GM19324 (cell line): Measurements from ENCODE around the gene UQCR11.
A peak's percentile ranks its signal among the peaks of the same experiment; 100 is the strongest.

Experiments
- ATAC-seq: cut with Tn5 transposase; IDR thresholded peaks from one replicate; pipeline ENCODE4 v1.9.1; 2021; ENCODE audit warnings: mild to moderate bottlenecking, moderate library complexity; ENCODE audit not compliant: unreplicated experiment, low FRiP score

UQCR11 gene

DNA sequence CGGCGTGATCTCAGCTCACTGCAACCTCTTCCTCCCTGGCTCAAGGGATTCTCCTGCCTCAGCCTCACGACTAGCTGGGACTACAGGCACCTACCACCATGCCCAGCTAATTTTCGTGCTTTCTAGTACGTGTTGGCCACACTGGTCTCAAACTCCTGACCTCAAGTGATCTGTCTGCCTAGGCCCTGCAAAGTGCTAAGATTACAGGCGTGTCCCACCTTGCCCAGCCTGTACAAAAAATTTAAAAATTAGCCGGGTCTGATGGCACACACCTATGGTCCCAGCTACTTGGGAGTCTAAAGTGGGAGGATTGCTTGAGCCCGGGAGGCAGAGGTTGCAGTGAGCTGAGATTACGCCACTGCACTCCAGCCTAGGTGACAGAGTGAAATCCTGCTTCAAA lies 32.5 kb downstream of the UQCR11 start:
- no peak for ATAC-seq

DNA sequence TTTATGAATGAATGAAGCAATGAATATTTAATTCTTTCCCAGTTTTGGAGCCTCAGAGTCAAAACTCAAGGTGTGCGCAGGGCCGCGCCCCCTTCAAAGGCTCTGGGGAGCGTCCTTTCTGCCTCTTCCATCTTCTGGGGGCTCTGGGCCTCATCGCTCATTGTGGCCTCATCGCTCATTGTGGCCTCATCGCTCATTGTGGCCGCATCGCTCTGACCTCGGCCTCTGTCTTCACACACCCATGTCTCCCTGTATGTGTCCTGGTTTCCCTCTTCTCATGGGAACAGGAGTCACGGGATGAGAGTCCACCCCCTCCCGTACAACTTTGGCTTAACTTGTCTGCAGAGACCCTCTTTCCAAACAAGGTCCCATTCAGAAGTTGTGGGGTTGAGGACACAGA lies 33.9 kb downstream of the UQCR11 start:
- ATAC-seq: no peak

DNA sequence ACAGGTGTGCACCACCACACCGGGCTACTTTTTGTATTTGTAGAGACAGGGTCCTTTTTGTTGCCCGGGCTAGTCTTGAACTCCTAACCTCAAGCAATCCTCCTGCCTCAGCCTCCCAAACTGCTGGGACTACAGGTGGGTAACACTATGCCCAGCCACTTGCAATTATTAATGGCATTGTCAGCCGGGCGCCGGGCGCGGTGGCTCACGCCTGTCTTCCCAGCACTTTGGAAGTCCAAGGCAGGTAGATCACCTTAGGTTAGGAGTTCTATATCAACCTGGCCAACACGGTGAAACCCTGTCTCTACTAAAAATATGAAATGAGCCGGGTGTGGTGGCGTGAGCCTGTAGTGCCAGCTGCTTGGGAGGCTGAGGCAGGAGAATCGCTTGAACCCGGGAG lies 34.4 kb downstream of the UQCR11 start:
- no peak for ATAC-seq

DNA sequence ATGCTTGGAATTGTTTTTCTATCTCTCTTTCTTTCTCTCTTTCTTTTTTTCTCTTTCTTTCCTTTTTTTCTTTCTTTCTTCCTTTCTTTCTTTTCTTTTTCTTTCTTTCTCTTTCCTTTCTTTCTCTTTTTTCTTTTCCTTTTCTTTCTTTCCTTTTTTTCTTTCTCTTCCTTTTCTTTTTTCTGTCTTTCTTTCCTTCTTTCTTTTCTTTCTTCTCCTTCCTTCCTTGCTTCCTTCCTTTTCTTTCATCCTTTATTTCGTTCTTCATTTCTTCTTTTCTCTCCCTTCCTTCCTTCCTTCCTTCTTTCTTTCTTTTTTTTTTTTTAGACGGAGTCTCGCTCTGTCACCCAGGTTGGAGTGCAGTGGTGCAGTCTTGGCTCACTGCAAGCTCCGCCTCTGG lies 35.3 kb downstream of the UQCR11 start:
- ATAC-seq: no peak

DNA sequence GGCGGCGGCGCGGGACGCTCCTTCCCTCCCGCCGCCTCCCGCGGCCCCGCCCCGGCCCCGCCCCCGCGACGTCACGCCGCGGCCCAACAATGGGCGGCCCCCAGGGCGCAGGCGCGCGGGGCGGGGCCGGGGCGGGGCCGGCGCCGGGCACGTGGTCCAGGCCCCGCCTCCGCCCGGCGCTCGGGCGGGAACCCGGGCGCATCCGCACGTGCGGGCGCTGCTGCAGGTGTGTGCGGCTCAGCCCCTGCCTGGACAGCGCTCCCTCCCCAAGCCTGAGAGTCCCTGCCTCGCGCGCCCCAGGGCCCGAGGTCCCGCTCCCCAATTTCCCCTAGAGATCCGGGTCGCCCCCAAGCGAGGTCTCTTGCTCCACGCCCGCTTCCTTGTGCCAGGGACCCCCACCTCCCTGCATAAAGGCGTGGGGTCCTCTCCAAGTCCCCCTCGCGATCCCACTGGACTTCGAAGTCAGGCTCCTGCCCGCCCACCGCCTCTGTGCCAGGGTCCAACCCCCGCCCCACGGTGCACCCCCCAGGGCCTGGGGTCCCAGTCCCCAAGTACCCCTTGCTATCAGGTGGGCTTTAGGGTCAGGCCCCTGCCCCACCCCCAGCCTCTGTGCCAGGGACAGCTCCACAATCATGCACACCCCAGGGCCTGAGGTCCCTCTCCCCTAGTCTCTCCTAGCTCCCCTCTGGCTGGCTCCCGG lies 36.8 kb downstream of the UQCR11 start, which contains the start of gene MEX3D:
Gene MEX3D (minus strand): TSS at position 6 of the 700 bp plus-strand sequence. CDS start 267 bp downstream, outside the sequence.
- peak; percentile 68 for ATAC-seq

DNA sequence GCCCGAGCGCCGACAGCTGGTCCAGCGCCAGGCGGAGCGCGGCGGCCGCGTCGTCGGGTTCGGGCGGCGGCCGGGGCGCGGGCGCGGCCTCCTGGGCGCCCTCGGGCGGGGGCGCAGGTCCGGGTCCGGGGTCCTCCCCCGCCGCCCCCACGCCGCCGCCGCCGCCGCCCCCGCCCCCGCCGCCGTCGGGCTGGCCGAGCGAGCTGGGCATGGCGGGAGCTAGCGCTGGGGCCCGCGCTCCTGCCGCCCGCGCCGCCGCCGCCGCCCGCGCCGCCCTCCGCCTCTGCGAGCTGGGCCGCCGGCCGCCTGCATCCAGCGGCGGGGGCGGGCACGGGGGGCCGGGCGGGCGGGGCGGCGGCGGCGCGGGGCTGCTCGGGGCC lies 37.4 kb downstream of the UQCR11 start:
- peak; percentile 11 for ATAC-seq

DNA sequence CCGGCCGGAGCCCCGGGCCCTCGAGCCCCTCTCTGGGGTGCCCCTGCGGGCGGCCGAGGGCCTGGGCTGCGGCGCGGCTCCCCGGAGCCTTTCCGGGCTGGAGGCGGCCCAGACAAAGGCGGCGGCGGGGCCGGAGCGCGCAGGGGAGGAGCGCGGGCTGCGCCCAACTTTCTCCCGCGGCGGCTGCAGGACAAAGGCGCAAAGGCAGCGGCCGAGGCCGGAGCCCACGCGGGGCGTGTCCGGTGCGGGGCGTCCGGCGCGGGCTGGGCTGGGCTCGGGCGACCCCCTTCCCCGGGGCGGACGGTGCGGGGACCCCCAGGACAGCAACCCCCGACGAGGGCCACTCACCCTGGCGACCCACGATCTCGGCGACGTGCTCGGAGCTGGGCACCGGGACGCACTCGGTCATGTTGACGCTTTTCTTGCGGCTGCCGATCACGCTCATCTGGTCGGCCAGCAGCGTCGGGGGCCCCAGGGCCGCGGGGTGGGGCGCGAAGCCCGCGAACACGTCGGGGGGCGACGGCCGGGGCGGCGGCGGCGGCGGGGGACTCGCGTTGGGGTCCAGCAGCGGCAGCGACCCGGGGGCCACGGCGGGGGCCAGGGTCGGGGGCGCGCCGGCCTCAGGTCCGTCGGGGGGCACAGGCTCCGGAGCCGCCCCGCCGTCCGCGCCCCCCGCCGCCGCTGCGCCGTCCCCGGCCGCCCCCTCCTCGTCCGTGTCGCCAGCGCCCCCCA lies 38.0 kb downstream of the UQCR11 start:
- no peak for ATAC-seq

DNA sequence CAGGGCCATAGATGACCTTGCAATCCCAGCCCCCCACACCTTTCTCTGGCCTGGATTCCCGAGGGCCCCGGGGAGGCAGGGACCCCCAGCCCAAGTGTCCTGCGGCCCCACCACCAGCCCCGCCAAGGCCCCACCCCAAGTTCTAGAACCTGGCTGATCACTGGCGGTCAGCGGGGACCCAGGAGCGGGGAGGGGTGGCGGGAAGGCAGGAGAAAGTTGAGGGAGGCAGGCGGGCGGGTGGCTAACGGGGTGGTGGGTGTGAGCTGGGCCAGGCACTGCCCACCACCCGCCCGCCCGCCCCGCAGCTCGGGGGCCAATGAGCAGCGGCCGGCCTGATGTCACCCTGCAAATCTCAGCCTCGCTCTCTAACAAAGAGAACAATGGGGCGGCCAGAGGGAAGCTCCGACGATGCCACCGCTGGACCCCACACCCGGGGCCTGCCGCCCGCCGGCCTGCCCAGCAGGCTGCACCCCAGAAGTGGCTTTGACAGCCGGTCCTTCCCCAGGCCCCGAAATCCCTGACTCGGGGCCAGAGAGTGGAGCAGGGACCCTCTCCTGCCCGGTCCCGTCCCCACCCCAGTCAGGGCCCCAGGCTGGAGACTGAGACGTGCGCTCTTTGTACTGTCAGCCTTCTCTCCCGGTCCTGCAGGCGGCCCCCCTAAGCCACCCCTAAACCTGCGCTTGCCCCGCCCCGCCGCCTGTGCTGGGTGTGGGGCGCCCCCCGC lies 38.7 kb downstream of the UQCR11 start:
- no peak for ATAC-seq

DNA sequence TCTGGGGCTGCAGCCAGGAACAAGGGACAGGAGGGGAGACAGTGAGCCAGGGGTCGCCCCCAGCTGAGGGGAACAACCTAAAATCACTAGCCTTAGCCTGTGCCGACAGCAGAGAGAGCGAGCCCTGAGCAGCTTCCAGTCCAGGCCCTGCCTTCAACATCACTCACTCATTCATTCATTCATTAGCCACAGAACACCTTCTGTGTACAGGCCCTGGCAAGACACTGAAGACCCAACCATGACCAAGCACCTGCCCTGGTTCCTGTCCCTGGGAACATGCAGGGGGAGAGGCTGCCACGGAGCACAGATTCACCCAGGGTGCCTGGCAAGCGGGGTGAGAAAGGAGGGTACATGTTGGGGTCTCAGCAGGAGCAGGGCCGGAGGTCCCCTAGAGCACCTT lies 42.0 kb downstream of the UQCR11 start:
- no peak for ATAC-seq

DNA sequence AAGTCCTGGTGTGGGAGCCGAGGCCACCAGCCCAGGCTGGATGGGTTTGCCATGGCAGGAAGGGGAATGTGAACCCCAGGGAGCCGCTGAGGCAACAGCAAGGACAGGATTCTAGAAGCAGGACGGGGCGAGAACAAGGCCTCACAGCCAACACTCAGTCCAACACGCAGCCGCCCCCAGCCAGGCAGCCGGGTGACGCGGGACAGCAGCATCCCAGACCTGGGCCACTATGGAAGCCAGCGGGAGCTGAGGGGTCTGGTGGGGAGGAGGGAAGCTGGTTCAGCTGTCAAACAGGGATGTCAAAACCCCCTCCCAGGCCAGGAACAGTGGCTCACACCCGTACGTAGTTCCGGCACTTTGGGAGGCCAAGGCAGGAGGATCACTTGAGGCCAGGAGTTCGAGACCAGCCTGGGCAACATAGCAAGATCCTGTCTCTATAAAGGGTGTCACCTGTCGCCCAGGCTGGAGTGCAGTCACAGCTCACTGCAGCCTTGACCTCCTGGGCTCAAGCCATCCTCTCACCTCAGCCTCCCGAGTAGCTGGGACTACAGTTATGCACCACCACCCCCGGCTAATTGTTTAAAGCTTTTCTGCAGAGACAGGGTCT lies 43.9 kb downstream of the UQCR11 start:
- ATAC-seq: no peak

DNA sequence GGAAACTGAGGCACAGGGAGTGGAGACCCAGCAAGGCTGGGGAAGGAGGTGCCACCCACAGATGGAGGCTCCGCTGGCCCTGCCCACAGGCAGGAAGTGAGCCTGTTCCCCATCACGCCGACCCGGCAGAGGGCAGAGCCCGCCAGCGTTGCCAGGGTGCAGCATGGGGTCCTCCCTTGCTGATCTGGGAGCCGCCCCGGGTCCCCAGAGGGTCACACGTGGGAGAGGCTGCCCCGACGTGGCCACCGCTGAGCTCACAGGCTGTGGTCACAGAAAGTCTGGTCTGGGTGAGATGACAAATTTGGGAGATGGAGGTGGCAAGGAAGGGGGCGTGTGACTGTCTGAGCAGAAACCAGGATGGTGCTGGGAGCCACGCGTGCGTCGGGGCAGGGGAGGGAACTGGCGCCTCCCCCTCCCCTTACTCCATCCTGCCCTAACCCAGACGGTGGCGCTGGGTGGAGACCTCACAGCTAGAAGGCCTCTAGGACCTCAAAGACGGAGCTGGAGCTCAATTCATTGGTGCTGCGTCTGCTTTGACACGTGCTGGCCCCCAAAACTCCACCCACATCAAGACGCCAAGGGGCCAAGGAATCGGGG lies 44.9 kb downstream of the UQCR11 start:
- ATAC-seq: no peak

DNA sequence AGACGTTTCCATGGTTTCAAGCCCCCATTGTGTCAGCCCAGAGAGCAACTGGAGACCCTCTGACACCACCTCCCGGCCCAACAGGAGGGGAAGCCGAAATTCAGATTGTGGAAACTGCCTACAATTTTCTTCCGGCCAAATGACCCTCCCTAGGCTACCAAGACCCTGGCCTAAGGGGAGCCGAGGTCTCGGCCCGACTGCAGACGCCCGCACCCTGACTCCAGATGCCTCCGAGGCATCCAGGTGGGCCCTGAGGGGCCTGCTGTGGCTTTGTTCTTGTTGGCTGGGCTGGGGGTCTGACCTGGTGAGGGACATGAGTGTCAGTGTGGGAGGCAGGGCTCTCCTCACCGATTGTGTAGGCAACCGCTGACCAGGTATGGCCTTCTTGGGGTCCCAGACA lies 46.7 kb downstream of the UQCR11 start:
- no peak for ATAC-seq

DNA sequence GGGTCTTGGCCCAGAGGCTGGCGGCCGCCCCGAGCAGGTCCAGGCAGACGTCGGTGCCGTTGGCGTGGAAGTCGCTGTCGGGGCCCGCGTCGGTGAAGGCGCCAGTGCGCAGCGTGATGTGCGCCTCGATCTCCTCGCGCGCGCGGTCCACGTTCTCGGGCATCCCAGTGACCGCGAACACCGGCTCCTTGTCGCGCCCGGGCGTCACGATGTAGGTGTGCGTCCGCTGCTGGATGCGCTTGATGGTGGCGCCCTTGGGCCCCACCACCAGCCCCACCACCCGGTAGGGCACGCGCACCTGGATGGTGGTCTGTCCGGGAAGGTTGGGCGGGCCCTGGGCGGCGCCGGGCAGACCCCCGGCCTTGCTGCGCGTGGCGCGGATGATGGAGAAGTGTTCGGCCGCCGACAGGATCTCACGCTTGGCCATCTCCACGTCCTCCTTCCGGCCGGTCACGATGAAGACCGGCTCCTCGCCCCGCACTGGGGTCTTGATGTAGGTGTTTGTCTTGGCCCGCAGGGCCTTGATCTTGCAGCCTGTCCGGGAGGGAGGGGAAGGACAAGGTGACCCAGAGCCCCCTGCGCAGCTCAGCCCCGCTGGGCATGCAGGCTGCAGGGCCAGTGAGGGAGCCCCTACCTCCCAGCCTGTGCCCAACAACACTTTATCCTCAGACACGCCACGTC lies 48.7 kb downstream of the UQCR11 start:
- no peak for ATAC-seq

DNA sequence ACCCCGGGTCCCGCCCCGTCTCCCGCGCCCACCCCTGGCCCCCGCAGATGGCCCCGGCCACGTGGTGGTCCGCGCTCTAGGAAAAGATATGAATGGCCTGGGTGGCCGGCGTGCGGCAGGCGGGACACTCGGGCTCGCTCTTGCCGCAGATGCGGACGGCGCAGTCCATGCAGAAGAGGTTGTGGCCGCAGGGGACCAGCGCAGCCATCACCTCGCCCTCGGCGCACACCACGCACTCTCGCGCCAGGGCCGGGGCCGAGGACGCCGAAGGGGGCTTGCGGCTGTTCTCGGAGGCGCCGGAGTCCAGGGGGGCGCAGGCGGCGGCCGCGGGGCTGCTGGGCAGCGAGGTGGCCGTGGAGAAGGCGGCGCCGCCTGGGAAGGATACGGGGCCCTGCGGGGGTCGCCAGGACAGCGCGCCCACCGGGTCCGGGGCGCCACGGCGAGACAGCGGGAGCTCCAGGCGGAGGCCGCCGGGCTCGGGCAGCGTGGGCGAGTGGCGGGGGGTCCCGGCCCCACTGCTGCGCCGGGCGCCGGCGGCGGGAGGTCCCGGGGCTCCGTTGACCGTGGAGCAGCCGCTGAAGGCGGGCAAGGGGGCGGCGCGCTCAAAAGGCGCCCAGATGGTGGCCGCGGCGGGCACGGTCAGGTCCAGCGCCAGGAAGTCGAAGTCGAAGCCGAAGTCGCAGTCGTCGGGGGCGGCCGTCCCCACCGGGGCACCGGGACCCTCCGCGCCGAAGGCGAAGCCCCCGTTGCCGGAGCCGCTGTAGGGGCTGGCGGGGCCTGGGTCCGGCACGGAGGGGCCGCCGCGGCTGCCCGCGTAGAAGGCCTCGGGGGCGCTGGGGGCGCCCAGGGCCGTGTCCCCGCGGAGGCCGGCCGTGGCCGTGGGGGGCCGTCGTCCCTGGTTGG lies 49.5 kb downstream of the UQCR11 start:
- ATAC-seq: no peak

DNA sequence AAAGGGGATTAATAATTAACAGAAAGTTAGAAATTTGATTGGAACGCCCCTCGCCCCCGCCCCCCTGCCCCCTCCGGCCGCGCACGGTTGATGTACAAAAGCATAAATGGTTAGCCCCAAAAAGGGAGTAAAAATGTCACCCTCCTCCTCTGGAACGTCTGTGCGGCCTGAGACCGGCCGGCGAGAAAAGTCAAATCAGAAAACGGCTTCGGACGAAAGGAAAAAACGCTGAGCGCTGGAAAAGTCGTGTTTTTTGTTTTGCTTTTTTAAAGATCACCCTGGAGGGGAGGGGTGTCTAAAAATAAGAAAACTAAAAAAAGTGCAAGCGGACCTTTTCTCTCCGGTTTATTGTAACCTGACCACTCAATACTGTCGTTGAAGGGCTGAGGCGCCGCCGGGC lies 50.3 kb downstream of the UQCR11 start:
- ATAC-seq: no peak

DNA sequence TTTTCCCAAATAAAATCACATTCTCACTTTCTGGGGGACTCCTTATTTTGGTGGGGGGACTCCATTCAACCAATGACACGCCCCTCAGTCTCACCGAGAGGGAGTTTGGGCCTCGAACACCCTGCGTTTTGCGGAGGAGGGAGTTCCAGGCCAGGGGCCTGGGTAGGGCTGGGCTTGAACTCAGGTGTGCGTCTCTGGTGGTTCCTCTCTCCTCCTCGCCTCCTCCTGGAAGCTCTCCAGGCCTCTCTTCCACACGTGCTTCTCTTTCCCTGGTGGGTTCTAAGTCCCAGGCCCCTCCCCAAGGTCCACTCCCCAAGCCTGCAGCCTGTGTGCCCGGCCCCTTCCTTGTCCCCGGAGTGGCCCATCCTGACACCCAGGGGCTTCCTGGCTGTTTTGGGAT lies 51.8 kb downstream of the UQCR11 start:
- no peak for ATAC-seq

DNA sequence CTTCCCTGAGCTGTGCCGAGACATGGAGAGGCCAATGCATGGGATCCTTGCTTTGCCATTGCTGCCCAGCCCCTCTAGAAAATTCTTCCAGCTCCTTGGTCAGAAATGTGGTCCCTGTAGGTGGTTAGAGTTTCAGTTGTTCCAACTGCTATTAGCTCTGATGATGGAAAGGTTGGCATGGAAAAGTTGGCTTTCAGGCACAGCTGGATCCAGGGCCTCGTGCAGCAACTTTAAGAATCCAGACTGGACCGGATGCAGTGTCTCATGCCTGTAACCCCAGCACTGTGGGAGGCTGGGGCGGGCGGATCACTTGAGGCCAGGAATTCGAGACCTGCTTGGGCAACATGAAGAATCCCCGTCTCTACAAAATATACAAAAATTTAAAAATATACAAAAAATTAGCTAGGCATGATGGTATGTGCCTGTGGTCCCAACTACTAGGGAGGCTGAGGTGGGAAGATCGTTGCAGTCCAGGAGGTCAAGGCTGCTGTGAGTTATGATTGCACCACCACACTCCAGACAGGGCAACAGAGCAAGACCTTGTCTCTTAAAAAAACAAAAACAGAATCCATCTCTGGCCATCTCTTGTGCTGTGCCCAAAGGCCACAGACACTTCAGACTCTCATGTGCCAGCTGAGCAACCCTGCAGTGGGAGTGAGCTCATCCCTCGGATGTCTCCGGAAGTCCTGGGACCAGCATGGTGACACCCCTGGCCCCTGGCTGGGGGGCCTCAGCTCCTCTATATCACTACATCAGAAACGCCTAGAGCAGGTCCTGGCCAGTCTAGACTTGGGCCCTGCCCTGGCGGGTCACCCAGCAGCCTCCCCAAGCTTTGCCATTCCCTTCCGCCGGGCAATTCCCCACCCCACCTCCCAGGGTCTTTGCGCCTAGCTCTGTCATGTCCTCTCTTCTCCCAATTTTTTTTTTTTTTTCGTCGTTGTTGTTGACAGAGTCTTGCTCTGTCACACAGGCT lies 53.9 kb downstream of the UQCR11 start:
- ATAC-seq: no peak

DNA sequence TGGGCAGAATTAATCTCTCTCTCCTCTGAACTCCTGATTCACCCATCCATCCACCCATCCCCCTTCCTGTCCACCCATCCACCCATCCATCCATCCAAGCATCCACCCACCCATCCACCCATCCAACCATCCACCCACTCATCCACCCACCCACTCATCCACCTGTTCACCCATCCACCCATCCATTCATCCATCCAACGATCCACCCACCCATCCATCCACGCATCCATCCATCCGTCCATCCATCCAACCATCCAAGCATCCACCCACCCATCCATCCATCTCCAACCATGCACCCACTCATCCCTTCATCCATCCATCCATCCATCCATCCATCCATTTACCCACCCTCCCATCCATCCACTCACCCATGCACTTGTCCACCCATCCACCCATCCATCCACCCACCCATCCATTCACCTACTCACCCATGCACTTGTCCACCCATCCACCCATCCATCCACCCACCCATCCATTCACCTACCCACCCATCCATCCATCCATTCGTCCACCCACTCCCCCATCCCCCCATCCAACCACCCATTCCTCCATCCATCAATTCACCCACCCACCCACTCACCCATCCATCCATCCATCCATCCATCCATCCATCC lies 55.8 kb downstream of the UQCR11 start:
- ATAC-seq: no peak
